Measurements from ENCODE around the gene OTOG. TPM values are rescaled to one million over a fixed set of nuclear protein-coding genes. Genes with fewer than 3 reads are reported as not detected.

OTOG gene
- total RNA-seq, 1 donor = not detected

GRCh38 chr11:17609291-17610084, 62.4 kb downstream of the OTOG start:
- DNase-seq (ENCODE audit: low read depth) = no peak
- no peak overlapping the region for H3K4me3 ChIP-seq (ENCODE audit: low read depth, low read length)
- TF ChIP-seq, protein P1, sequence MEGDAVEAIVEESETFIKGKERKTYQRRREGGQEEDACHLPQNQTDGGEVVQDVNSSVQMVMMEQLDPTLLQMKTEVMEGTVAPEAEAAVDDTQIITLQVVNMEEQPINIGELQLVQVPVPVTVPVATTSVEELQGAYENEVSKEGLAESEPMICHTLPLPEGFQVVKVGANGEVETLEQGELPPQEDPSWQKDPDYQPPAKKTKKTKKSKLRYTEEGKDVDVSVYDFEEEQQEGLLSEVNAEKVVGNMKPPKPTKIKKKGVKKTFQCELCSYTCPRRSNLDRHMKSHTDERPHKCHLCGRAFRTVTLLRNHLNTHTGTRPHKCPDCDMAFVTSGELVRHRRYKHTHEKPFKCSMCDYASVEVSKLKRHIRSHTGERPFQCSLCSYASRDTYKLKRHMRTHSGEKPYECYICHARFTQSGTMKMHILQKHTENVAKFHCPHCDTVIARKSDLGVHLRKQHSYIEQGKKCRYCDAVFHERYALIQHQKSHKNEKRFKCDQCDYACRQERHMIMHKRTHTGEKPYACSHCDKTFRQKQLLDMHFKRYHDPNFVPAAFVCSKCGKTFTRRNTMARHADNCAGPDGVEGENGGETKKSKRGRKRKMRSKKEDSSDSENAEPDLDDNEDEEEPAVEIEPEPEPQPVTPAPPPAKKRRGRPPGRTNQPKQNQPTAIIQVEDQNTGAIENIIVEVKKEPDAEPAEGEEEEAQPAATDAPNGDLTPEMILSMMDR (IDR thresholded peaks at IDR 0.05; ENCODE audit: insufficient read depth, low read depth, low read length) = no peak

DNA sequence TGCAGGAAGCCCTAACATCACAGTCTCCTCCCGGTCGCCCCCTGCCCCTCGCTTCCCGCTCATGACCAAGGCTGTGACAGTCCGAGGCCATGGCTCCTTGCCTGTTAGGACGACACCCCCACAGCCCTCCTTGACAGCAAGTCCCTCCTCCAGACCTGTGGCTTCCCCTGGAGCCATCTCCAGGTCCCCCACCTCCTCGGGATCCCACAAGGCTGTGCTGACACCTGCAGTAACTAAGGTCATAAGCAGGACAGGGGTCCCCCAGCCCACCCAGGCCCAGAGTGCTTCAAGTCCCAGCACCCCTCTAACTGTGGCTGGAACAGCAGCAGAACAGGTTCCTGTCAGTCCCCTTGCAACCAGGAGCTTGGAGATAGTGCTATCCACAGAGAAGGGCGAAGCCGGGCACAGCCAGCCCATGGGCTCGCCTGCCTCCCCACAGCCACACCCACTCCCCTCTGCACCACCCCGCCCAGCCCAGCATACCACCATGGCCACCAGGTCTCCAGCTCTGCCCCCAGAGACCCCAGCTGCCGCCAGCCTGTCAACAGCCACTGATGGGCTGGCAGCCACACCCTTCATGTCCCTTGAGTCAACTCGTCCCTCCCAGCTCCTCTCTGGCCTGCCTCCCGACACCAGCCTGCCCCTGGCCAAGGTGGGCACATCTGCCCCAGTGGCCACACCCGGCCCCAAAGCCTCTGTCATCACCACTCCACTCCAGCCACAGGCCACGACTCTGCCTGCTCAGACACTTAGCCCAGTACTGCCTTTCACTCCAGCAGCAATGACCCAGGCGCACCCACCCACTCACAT, 63.2 kb downstream of the OTOG start:
- no peak for DNase-seq (ENCODE audit: low read depth)
- no peak overlapping the region for H3K4me3 ChIP-seq (ENCODE audit: low read depth, low read length)
- TF ChIP-seq, protein P1 (IDR thresholded peaks at IDR 0.05; ENCODE audit: insufficient read depth, low read depth, low read length) = no peak

GRCh38 chr11:17611049-17611448, 64.0 kb downstream of the OTOG start:
- DNase-seq (ENCODE audit: low read depth) = no peak
- TF ChIP-seq, protein P1 (IDR thresholded peaks at IDR 0.05; ENCODE audit: insufficient read depth, low read depth, low read length) = no peak
- no peak overlapping the region for H3K4me3 ChIP-seq (ENCODE audit: low read depth, low read length)

DNA sequence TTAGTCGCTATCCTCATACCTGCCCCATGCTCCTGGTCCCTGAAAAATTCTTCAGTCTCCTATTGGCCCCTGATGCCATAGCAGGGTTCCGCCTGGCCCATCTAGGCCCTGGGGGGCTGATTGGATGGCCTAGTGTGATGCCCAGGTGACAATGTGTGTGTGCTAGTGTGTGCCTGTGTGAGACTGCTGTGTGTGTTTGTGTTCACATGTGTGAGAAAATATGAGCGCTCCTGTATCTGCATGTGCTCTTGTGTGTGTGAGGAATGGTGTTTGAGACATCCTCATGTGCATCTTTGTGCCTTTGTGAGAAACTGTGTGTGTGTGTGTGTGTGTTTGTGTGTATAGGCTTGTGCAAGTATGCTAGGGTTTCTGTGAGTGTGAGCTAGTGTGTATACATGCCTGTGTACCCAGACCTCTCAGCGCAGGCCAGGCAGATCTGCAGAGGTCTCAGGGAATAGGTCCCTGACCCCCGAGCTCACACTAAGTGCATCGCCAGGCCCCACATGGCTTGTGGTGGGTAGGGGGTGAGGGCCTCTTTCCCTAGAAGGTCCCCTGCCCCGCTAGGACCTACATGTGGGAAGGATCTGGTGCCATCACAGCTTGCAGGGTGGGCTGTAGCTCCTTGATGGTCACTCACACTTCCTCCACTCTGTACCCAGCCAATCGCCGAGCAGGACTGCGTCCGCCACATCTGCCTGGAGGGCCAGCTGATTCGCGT, 64.6 kb downstream of the OTOG start:
- DNase-seq (ENCODE audit: low read depth) = no peak
- TF ChIP-seq, protein P1 (IDR thresholded peaks at IDR 0.05; ENCODE audit: insufficient read depth, low read depth, low read length) = no peak
- no peak overlapping the region for H3K4me3 ChIP-seq (ENCODE audit: low read depth, low read length)

DNA sequence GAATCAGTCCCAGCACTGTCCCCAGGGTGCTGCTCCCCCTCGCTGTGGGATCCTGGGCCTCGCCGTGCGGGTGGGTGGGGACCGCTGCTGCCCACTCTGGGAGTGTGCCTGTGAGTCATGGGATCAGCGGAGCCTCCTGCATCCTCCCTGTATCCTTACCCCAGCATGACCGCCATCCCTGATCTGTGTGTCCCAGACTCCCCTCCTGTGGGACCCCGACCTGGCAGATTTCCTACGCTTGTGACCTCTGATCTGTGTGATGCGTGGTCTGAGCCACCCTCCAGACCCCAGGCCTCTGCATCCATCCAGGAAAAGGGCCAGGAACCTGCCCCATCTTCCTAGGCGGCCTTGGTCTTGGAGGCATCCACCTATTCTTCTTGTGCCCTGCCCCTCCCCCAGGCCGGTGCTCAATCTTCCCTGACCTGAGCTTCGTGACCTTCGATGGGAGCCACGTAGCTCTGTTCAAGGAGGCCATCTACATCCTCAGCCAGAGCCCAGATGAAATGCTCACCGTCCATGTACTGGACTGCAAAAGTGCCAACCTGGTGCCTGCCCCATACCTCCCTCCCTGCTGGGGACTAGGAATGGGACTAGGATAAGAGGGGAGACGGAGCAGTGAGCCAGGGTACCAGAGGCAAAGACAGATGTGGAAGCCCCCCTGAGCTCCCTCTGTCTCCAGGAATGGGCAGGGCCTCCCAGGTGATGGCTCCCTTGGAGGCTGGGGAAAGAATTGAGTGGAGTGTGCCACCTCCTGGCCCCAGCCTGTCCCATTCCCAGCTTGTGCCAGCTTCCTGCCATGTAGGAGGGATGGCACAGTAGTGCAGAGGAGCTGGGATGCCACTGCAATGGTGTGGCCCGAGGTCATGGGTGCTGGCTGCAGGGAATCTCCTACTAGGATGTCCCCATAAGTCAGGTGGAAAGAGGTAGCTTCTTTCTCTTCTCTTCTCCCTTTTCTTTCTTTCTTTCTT, 65.4 kb downstream of the OTOG start:
- H3K4me3 ChIP-seq (ENCODE audit: low read depth, low read length) = no peak overlapping the region
- DNase-seq (ENCODE audit: low read depth) = no peak
- TF ChIP-seq, protein P1 (IDR thresholded peaks at IDR 0.05; ENCODE audit: insufficient read depth, low read depth, low read length) = no peak

Measured in fibroblast of villous mesenchyme (primary cell).